ACHN (cell line): ENCODE measurements around the gene ARAP1.

Source experiments
- DNase-seq: peaks from one replicate; pipeline ENCODE4 v3.0.0-alpha.2; 2015
- in situ Hi-C: cut with HindIII; loops from 2 replicates; pipeline ENCODE4 v1.10.0; 2017; ENCODE audit warnings: low sequenced_read_pairs, low pct_ligation_motif_present, low pct_unique_long_range_greater_than_20kb

The ARAP1 gene

DNA sequence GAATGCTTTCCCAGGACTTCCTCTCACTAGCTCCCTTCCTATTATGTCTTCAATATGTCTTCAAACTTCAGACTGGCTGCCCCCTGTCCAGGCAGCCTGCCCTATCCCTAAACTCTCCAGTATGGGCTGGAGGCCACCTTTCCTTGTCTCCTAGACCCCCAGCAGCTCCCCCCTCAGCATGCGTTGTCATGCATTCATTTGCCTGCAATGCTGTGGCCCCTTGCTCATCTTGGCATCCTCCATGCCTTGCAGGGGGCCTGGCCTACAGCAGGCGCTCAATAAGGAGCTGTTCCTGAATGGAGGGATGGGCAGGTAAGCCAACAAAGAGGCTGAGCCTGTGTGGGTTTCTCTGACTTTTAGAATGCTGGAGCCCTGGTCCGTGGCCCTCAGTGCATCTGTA lies 16.4 kb upstream of the ARAP1 start:
- no peak for DNase-seq
- in situ Hi-C loops = no loop called here

DNA sequence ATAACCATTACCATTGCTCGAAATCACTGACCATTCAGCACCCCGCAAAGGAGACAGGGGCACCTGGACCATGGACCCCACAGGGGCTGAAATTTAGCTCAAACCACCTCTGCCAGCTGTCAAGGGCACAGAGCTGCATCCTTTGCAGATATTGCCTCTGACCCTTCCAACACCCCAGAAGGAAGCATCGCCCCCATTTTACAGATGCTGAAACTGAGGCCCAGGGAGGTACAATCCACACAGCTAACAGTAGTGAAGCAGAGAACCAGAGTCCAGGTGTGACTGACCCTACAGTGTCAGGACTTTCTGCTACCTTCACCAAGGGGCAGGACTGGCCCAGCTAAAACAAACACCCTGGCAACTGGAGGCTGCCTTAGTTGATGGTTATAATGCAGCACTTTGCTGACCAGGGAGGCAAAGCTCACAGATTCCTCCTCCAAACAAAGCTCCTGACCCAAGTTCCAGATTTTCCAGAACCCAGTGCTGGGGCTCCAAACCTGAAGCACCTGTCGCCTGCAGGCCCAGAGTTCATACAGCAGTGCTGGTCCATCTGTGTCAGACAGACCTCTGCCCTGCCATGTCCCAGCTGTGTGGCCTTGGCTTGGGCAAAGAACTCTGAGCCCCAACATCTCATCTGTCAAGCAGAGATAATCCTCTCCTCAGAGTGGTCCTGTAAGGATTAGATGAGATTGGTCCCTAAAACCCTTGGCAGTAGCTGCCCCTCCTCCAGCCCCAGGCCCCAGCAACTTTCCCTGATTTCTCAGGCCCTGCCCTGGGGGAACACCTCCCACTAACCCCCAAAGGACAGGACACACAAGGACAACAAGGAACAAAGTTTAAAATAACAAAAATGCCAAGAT lies 15.2 kb upstream of the ARAP1 start:
- in situ Hi-C loops = no loop called here
- no peak for DNase-seq

DNA sequence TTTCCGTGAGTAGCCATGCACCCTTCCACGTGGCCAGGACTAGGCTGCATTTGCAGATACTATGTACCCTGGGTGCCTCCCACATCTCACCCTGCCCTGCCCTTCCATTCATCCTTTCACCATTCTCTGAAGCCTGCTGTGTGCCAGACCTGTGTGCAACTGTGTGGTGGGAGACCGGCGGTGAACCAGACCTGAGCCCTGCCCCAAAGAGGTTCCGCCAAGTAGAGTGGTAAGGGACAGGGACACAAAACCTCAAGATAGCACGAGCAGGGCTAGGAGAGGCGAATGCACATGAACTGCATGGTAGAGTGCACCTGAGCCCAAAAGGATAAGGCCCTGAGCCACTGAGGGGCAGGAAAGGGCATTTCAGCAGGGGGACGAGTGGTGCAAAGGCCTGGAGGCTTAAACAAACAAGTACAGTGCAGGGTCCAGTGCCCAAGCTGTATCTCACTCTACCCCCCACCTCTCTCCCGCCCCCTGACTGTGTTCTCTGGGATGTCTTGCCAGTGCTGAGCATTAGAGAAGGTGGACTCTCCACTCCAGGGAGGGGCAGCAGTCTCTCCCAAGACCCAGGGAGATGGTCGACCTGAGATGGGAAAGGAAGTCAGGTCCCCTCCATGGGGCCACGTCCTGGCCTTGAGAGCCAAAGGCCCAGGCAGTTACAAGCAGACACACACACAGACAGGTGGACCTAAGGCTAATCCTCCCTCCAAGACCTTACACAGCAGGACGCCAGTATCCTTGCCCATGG lies 14.1 kb upstream of the ARAP1 start:
- no peak for DNase-seq
- in situ Hi-C loops = no loop called here

DNA sequence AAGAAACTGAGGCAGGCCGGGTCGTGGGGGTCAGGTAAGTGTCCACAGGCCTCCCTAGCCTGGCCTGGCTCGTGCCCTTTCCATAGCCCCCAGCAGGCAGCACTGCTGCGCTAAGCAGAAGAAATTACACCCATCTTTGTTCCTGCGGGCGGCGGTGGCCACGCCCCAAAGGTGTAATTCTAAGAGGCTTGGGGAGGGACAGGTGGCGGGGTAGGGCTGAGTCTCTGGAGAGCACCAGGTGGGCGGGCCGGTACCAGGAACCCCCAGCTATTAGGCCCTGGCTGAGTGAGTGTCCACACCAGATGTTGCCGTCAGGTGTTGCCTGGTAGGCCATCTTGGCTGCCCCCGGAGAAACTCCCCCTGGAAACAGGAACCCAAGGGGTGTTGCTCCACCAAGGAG lies 12.3 kb upstream of the ARAP1 start:
- in situ Hi-C loops = no loop called here
- DNase-seq = no peak

DNA sequence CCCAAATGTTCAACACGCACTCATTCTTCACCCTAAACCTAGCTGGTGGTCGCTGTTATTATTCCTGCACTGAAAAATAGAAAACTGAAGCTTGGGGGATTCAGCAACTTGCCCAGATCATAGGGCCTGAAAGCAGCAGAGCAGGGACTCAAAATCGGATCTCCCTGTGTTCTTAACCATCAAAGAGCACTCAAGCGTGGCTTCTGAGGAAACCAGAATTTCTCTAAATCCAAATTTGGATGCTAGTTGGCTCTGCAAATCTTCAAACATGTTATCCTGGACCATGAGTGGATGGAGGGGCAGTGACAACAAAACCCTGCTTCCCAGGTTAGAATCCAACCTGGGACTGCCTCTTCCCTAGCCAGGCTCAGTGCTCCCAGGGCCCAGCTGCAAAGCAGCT lies 11.6 kb upstream of the ARAP1 start:
- in situ Hi-C loops = no loop called here
- no peak for DNase-seq

DNA sequence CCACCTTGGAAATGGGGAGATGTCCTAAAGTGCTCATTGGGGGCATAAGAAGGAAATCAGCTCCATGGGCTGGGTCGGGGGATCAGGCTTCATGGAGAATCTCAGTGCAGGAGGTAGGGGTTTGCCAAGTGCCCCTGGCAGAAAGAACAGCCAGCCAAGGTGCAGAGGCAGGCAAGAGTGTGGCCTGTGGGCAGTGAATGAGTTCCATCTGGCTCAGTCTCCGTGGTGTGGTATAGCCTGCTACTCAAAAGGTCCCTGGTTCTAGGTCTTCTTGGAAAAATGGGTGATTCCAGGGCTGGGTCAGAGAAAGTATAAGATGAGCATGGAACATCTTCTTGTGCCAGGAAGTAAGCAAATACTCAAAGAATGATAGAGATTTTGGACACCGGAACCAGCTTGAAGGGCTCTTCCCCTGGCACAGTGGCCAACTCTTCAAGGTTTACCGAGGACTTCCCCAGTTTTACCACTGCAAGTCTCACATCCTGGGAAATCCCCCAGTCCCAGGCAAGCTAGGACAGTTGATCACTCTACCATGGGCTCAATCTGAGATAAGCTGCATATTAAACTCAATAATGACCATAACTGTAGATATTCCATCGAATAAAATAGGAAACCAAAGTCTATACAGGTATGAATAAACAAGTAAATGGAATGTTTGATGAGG lies 10.6 kb upstream of the ARAP1 start:
- in situ Hi-C loops = no loop called here
- DNase-seq = no peak

DNA sequence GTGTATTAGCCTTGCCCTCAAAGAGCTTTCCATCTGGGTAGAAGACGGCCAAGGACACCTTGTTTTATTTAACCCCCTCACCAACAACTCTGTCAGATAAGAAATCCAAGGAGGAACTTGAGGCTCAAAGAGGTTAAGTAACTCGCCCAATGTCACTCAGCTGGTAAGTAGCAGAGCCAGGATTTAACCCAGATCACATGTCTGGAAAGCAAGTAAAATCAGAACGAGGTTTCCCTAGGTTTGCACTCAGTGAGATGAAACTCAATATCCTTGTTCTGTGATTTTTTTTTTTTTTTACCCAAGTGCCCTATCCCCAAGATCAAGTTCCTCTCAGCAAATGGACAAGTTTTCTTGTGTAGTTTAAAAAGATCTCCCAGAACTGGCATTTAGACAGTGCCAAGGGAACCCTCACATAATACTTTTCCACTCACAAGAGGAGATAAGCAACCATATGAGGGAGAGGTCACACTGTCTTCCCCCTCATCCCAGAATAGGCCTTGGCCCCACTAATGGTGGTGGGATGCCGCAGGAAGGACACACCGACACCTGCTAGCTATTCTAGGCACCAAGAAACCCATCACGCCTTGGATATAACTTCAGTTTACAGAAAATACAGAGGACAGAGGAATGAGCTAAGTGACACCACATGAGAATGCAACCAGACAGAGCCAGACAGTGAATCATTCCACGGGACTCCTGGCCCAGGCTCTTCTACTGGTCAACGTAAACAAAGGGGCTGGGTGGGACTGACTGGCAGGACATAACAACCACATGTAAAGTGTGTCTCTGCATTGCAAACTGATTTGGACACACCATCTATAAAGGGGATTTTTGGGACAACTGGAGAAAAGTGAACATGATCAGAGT lies 8.6 kb upstream of the ARAP1 start:
- in situ Hi-C loops = no loop called here
- no peak for DNase-seq

DNA sequence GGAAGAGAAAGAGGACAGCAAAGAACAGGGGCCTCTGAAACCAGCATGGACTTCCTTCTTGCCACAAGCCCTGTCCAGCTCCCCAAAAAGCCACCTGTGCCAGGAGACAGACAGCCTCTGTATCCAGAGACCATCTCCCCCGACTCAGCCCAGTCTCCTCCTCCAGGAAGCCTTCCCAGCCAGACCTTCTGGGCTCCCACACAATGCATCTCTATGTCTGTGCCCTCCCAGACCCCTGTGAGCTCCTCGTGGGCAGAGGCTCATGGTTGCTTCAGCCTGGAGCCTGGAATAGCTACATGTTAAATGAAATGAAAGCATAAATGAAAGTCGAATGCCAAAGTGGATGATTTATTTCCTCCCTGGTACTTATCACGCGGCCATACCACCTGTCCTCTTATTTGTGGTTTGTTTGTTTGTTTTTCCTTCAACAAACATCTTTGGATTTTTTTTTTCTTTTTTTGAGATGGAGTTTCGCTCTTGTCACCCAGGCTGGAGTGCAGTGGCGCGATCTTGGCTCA lies 7.3 kb upstream of the ARAP1 start:
- no peak for DNase-seq
- in situ Hi-C loops = loop anchor here (10.0 kb wide), 1 partner anchor 55 kb away; the partner anchor contains the start of gene ATG16L2

DNA sequence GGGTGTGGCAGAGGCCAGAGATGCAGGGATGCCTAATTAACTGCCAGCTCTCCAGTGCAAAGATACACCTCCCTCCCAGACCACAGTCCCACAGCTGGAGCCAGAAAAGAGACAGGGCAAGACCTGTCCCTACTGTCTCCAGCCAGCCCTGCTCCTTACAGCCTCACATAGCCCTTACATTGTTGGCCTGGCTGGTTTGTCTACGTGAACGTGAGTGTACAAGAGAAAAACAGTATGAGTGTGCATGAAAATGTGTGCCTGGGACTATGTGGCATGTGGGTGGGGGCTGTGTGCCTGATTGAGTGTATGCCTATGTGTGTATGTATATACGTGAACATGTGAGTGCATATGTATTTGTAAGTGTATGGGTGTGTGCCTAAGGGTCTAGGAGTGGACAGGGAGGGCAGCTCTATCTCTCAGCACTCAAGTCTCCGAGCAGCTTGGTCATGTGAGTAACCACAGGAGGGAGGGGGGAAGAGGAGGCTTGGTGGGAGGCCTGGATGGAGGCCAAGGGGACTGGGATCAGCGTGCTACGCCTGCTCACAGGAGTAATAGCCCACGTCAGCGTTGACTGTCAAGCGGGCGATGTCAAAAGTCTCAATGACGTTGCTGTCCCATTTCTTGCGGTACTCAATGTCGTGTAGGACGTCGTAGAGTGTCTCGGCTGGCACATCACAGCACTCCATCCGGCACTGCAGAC lies 6.6 kb upstream of the ARAP1 start:
- peak; percentile 56 for DNase-seq

DNA sequence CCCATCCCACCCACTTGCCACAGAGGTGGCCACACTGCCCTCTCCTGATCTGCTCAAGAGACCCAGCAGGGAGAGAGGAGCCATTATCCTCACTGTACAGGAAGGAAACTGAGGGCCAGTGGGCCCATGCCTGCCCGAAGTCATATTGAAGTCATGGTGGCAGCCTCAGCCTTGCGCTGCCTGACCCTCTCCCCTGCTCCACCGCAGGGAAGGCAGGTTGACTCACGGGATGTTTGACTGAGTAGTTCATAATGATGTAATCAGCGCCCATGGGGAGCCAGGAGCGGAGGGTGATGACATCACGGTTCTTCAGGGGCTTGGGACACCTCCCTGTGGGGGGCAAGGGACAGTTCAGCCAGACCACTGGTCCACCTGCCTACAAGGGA lies 6.1 kb upstream of the ARAP1 start:
- in situ Hi-C loops = loop anchor here (10.0 kb wide), 1 partner anchor 57 kb away; the partner anchor contains the start of gene ATG16L2
- peak; percentile 78 for DNase-seq

More for the DNA sequence above, 6.6 kb upstream of the ARAP1 start:
- in situ Hi-C loops = loop anchor here (10.0 kb wide), 1 partner anchor 56 kb away; the partner anchor contains the start of gene ATG16L2

DNA sequence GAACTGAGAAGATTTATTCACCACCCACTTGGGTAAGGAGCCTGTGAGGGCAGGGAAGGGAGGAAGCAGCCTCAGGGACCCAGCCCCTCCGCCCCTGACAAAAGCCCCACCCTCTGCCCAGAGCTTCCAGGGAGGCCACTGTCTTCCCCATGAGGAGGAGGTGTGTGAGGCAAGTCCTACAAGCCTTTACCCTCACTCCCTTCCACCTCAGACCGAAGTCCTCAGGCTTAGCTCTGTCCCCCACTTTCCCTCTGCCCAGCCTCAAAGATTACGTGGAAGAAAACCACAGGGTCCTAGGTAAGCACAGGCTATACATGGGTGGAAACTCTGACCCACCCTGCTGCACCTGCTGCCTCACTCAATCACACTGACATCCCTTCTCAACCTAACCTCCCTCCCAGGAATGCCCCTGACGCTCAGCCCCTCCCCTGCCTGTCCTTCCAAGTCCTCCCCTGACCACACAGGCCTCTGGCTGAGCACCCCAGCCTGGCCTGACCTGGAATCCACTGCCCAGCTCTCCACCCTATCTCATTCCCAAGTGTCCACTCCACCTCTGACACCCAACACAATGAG lies 3.6 kb upstream of the ARAP1 start:
- in situ Hi-C loops = loop anchor here (10.0 kb wide), 1 partner anchor 59 kb away; the partner anchor contains the start of gene ATG16L2
- no peak for DNase-seq

DNA sequence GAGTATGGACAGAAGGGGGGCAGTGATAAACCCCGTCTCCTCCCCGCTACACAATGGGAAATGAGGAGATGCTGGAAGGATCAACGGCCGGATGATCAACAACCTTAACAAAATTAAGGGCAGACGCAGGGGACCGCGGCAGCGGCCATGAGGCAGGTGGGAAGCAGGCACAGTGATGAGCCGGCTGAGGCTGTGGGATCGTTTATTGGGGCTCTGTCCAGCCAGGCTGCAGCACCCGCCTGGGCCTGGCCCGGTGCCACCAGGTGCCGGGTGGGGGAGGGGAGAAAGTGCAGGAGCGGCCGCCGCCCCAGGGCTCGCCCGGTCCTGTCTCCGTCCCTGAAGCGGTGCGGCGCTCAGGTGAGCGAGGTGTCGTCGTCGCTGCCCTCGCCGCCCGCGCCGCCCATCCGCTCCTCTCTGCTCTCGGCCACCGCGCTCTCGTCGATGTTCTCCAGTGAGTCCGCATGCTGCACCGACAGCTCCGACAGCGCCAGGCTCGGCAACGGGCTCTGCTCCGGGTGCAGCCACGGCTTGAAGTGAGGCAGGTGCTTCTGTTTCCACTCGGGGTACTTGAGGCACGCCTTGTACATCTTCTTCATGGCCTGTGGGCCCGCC lies 2.4 kb upstream of the ARAP1 start:
- in situ Hi-C loops = loop anchor here (10.0 kb wide), 1 partner anchor 60 kb away; the partner anchor contains the start of gene ATG16L2
- DNase-seq = no peak

DNA sequence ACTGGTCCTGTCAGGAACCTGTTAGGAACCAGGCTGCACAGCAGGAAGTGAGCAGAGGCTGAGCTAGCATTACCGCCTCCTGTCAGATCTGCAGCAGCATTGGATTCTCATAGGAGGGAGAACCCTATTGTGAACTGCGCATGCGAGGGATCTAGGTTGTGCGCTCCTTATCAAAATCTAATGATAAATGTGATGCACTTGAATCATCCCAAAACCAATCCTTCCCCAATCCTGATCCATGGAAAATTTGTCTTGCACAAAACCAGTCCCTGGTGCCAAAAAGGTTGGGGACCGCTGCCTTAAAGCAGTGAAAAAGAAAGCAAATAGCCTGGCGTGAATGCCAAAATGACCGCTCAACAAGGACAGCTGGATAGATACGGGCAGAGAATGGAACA lies 1.9 kb upstream of the ARAP1 start:
- in situ Hi-C loops = loop anchor here (10.0 kb wide), 1 partner anchor 61 kb away; the partner anchor contains the start of gene ATG16L2
- DNase-seq = no peak

DNA sequence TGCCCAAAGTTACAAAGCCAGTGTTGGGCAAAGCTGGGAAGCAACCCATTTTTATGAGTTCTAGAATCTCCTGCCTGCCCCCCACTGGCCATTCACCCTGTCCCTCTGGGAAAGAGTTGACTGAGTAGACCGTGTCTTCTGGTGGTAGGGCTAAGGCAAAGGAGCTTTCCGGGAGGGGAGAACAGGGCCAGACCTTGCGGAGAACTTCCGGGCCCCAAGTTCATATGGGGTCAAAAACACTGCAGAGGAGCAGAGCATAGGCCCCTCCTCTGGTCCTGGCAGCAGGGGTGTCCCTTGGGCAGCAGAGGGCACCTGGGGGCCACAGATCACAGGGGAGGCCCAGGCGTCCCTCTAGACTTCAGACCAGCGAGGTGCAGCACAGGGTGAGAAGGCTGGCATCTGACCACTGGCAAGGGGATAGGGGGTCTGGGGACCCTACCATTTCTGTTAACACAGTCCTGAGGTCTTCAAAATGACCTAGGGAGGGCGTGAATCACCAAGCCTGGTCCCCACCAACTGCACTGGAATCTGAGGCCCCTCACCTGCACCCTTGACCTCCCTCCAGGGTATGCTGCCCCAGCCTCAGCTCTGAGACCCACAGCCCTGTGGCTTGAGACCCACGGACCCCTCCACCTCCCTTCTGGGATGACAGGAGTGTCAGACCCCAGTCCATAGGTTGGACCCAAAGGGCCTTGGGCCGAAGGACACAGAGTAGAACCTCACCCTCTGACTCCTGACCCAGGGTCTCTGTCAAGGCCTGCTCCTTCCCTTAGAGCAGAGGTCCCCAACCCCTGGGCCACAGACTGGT lies 1.3 kb upstream of the ARAP1 start:
- in situ Hi-C loops = loop anchor here (10.0 kb wide), 1 partner anchor 61 kb away; the partner anchor contains the start of gene ATG16L2

DNA sequence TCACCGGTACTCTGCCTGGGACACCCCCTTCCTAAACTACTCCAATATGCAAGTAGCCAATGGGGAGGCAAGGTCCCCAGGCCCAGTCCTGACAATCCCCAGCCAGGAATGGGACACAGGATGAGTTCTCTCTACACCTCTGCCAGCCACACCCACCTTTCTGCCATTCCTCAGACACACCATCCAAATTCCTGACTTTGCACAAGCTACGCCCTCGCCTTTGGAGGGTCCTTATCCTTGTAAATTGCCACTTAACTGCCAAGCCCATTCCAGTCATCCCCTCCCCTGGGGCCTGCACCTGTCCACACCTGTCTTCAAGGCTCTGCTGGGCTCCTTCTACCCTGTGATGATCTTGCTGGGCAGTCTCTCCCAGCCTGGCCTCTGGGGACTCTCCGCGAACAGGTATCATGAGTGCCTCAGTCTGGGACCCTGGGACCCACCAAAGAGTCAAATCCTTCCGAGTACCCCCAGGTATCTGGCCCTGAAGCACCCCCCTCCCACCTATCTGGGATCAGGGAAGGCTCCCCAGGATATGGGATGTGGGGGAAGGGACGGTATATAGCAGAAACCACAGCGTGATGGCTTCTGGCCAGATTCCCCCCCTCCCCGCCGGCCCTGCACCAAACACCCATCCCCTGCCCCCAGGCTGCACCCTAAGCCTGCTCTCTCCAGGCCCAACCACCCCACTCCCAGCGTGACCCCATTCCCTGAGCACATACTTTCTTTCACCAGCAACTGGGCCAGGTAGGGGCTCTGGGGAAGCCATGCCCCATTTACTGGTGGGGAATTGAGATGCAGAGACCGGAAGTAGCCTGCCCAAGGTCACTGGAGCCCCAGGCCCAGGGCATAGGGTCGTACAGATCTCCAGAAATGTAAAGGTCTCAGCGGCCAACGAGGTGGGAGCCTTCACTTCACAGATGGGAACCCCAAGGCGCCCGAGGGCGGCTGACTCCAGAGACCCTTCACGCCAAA lies 806 bp downstream of the ARAP1 start:
- DNase-seq = no peak
- in situ Hi-C loops = loop anchor here (10.0 kb wide), 1 partner anchor 63 kb away; the partner anchor contains the start of gene ATG16L2

More for the DNA sequence above, 1.3 kb upstream of the ARAP1 start:
- no peak for DNase-seq
